Lower leg skin (tissue), 3 donors: ENCODE results near the gene MBD3L1.

Source experiments
- CTCF ChIP-seq, 3 donors: fragments of 450-650 bp; IDR thresholded peaks; one replicate each; pipeline ENCODE4 v1.5.1; 2016; ENCODE audit warnings: antibody characterized with exemption in 3 of 3, mild to moderate bottlenecking in 3 of 3, moderate library complexity in 2 of 3
- POLR2A ChIP-seq, 2 donors: fragments of 450-650 bp; IDR thresholded peaks; one replicate each; pipeline ENCODE4 v1.6.1; 2016 to 2017; ENCODE audit warnings: antibody characterized with exemption in 2 of 2, mild to moderate bottlenecking in 1 of 2, moderate library complexity in 1 of 2

- TF ChIP-seq CTCF (IDR thresholded peaks at IDR 0.05): no peak
- no peak for TF ChIP-seq POLR2A (IDR thresholded peaks at IDR 0.05)
Observed at GRCh38 chr19:8840708-8841107, 8.5 kb downstream of the MBD3L1 start.
